C4-2B (cell line): ENCODE results near the gene COMMD7.
"Not testable (repeated sequence)": the region's sequence is repeated elsewhere in the genome, so short reads cannot be mapped to it uniquely, and the experiment has no call there.

ENCODE experiments used
- H3K27ac ChIP-seq: fragments of 450-650 bp; 2 replicates; pipeline ENCODE4 v1.5.1; 2017
- CTCF ChIP-seq: fragments of 450-650 bp; conservative IDR thresholded peaks from 2 replicates; pipeline ENCODE4 v1.5.1; 2017; ENCODE audit warnings: mild to moderate bottlenecking
- ZFX ChIP-seq: fragments of 450-650 bp; IDR thresholded peaks from 2 replicates; pipeline ENCODE4 v1.6.1; 2017

COMMD7 gene

GRCh38 chr20:32775336-32775991 is 32.2 kb upstream of the COMMD7 start:
- H3K27ac ChIP-seq: no peak overlapping the region
- no peak for TF ChIP-seq CTCF
- TF ChIP-seq ZFX: no peak

GRCh38 chr20:32773855-32774254 is 30.6 kb upstream of the COMMD7 start:
- H3K27ac ChIP-seq: no peak overlapping the region
- TF ChIP-seq CTCF (no peak), ZFX (no peak)

- H3K27ac ChIP-seq: no peak overlapping the region
- no peak for TF ChIP-seq CTCF
- no peak for TF ChIP-seq ZFX
Observed at GRCh38 chr20:32773223-32773622, 30.0 kb upstream of the COMMD7 start.

GRCh38 chr20:32772046-32772445 is 28.8 kb upstream of the COMMD7 start:
- H3K27ac ChIP-seq: no peak overlapping the region
- TF ChIP-seq CTCF (no peak), ZFX (no peak)

- TF ChIP-seq ZFX: no peak
- TF ChIP-seq CTCF: no peak
- no peak overlapping the region for H3K27ac ChIP-seq
Observed at GRCh38 chr20:32767418-32768198, 24.3 kb upstream of the COMMD7 start.

GRCh38 chr20:32765230-32765875 is 22.1 kb upstream of the COMMD7 start:
- H3K27ac ChIP-seq: not testable (repeated sequence)

- H3K27ac ChIP-seq: no peak overlapping the region
- TF ChIP-seq CTCF (no peak), ZFX (no peak)
Observed at GRCh38 chr20:32764005-32764960, 21.0 kb upstream of the COMMD7 start.
